ENCODE measurements around the gene ATXN2L.
A peak's percentile ranks its signal among the peaks of the same experiment; 100 is the strongest.
"Not testable (repeated sequence)": the region's sequence is repeated elsewhere in the genome, so short reads cannot be mapped to it uniquely, and the experiment has no call there.

Gene ATXN2L

DNA sequence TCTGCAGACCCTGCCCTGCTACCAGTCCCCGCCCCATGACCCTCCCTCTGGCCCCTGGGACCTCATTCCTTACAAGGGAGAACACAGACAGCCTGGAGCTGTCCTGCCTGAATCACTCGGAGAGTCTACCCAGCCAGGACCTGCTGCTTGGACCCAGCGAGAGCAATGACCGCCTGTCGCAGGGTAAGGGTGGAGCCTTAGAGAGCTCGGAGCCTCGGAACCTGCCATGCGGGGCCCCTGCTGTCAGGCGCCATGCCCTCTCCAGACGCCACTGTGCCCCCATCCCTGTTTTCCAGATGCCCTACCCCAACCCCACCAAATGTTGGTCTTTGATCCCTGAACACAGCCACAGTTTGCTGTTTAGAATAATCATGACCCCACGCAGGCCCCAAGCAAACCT, 46.4 kb downstream of the ATXN2L start:
- no peak for DNase-seq (ENCODE audit: low read depth)

DNA sequence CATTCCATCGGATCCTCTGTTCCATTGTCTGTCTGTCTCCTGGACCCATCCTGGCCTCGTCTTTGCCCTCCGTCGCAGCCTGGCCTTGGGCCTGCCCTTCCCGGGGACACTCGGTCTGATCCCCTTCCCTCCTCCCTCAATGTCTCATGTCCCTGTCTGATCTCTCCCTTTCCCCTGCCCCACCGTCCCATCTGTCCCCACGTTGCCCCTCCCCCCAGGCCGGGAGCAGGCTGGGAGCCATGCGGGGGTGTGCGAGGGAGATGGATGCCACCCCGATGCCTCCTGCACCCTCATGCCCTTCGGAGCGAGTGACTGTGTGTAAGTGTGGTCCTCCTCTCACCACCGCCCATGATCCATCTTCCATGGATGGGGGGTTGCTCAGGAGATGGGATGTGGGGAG, 50.2 kb downstream of the ATXN2L start:
- no peak for DNase-seq (ENCODE audit: low read depth)

DNA sequence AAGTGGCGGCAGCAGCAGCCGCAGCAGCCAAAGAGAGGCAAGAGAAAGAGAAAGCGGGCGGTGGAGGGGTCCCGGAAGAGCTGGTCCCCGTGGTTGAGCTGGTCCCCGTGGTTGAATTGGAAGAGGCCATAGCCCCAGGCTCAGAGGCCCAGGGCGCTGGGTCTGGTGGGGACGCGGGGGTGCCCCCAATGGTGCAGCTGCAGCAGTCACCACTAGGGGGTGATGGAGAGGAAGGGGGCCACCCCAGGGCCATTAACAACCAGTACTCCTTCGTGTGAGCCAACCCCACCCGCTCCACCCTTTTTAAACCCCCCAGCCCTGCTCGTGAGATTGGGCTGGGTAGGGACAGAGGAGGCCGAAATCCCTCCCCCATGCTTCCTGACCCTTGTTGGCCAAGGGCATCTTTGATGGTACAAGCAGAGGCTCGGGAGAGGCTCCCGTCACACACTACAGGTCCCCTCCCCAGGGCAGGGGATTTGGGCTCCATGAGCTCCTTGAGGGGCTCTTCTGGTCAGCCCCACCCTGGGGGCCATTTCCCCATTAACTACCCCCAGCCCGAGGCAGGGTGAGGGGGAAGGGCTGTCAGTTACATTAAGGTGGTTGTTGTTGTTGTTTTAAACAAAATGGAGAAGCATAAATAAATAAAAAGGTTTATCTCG, 50.9 kb downstream of the ATXN2L start:
- no peak for DNase-seq (ENCODE audit: low read depth)

DNA sequence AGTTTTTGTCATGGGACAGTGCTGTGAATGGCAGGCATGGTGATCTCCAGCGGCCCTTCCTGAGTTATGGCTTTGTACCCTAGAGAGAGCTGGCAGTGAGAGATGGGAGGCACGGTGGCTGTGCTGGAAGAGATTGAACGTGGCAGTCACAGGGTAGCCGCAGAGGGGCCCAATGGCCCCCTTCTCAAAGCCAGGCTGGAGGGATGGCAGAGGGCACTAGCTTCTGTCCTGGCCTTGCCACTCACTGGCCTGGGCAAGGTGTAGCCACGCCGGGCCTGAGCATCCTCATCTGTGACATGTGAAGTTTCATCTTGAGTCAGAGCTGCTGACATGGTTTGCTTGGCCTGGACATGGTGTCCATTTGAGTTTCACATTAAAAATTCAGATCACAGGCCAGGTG, 51.6 kb downstream of the ATXN2L start:
- DNase-seq (ENCODE audit: low read depth), result no peak

- no peak for DNase-seq (ENCODE audit: low read depth)
Observed at GRCh38 chr16:28875134-28876018, 52.6 kb downstream of the ATXN2L start.

DNA sequence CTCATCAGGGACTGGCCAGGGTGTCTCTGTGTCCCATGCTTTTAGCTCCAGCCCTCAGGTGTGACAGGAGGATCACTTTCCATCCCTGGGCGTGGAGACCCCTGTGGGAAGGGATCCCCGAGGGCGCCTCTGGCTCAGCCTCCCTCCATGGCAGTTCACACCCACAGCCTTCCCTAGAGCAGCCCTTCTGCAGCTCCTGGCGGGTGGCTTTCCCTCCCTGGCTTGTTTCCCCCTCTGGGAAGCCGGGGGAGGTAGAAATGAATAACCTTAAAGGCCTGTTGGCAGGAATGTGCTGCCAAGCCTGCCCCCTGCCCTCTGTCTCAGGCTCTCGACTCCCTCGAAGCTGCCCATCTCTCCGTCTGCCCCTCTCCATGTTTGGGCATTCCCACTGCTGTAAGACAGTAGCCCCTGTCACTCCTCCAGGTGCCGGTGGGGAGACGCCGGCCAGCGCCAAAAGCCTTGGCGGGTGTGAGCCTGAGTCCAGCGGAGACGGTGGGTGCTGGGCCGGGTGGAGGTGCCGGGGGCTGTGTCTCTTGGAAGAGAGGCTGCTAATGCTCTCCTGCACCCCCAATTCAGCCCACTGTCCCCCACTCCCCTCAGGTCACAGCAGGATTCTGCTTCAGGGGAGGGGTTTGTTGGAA, 53.3 kb downstream of the ATXN2L start:
- no peak for DNase-seq (ENCODE audit: low read depth)

GRCh38 chr16:28876973-28877654, 54.3 kb downstream of the ATXN2L start:
- DNase-seq (ENCODE audit: low read depth), result no peak

DNA sequence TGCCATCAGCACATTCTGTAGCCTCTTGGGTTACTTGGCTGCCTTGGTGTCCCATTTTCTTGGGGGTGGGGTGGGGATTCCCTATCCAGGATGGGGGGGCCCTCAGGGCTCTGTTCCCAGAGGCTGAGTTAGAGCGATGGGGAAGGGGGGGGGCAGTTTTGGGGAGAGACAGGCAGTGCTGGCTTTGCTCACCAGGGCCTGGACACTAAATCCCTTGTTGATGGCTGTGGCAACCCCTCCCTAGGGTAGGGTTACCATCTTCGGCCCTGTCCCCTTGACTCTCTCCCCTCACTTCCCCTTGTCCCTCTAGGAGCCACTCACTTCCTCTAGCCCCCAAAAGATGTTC, 54.8 kb downstream of the ATXN2L start:
- DNase-seq (ENCODE audit: low read depth), result no peak

- DNase-seq (ENCODE audit: low read depth), result no peak
Observed at GRCh38 chr16:28878083-28878926, 55.5 kb downstream of the ATXN2L start, which contains the start of gene ATP2A1. ATP2A1 (plus strand) TSS chr16:28878488; CDS start chr16:28878672, 184 bp downstream.

GRCh38 chr16:28879261-28879840, 56.6 kb downstream of the ATXN2L start:
- no peak for DNase-seq (ENCODE audit: low read depth)

- peak; percentile 81 for DNase-seq (ENCODE audit: low read depth)
Observed at GRCh38 chr16:28879841-28880588, 57.2 kb downstream of the ATXN2L start.

GRCh38 chr16:28880589-28880915, 57.8 kb downstream of the ATXN2L start:
- no peak for DNase-seq (ENCODE audit: low read depth)

- no peak for DNase-seq (ENCODE audit: low read depth)
Observed at GRCh38 chr16:28880955-28881354, 58.2 kb downstream of the ATXN2L start.

GRCh38 chr16:28881565-28881964, 58.8 kb downstream of the ATXN2L start:
- DNase-seq (ENCODE audit: low read depth), result not testable (repeated sequence)

GRCh38 chr16:28882551-28883160, 59.9 kb downstream of the ATXN2L start:
- DNase-seq (ENCODE audit: low read depth), result no peak

DNA sequence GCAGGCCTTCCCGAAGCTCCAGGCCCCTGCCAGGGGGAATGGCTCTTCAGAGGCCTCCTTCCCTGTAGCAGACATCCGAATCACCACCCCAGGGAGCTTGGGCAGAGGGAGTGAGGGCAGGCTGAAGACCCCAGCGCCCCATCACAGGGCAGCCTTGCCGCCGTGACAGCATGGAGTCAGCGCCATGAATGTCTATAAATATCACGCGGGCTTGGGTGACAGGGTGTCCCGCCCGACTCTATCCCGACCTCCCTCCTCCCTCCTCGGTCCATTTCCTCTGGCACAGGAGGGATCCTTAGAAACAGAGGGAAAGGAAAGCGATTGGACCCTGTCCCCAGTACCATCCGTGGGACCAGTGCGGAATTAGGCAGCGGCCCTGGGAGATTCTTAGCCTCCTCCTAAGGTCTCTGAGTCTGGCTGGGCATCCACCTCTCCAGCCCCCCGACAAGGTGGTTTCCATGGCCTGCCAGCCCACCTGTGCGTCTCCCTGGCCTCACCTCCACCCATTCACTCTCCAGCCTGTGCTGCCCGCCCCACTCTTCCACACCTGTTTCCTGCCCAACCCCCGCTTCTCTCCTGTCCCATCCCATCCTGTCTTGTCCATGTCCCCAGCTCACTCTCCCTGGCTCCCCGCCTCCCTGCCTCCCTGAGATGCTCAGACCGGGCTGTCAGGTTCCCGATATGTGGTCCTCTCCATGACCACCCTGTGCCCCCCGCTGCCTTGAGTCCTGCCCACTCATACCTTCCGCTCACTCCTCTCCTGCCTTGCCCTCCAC, 60.6 kb downstream of the ATXN2L start:
- no peak for DNase-seq (ENCODE audit: low read depth)

GRCh38 chr16:28884045-28884444, 61.2 kb downstream of the ATXN2L start:
- no peak for DNase-seq (ENCODE audit: low read depth)

Data from stimulated activated CD8-positive, alpha-beta memory T cell treated with anti-CD3 and anti-CD28 coated beads, Interleukin-7, amount 100 ng/mL, for 24 hours (primary cell).